Left lobe of liver (tissue), 2 donors: Measurements from ENCODE around the gene ZNF214. TPM values are rescaled to one million over a fixed set of nuclear protein-coding genes. Genes with fewer than 3 reads are reported as not detected.
"Not testable (repeated sequence)": the region's sequence is repeated elsewhere in the genome, so short reads cannot be mapped to it uniquely, and the experiment has no call there.

ENCODE experiments used
- ATAC-seq: fragments of 200-7000 bp; cut with Tn5 transposase; one replicate; pipeline ENCODE4 v1.9.1; 2020; ENCODE audit warnings: mild to moderate bottlenecking, moderate library complexity
- DNase-seq: peaks from one replicate; pipeline ENCODE4 v3.0.0-alpha.2; 2020; ENCODE audit warnings: low spot score
- total RNA-seq: library from RNA; stranded (reverse); gene quantifications from one replicate; pipeline ENCODE4 v1.2.1, GENCODE V29; 2021
- donor health status: DM: no; HTN: no; CAD: no; lungs with moderate emphysema.
- donor health status: DM: no; HTN: yes; CAD: no.

Gene ZNF214
- total RNA-seq, 1 donor from 2014 or later = 1.8 TPM

GRCh38 chr11:6991227-6991626 is 28.9 kb downstream of the ZNF214 start:
- DNase-seq = no peak
- no peak for ATAC-seq

GRCh38 chr11:6988506-6988905 is 31.6 kb downstream of the ZNF214 start:
- no peak for DNase-seq
- no peak for ATAC-seq

- no peak for DNase-seq
Observed at GRCh38 chr11:6986487-6986886, 33.7 kb downstream of the ZNF214 start.

GRCh38 chr11:6979365-6979764 is 40.8 kb downstream of the ZNF214 start:
- ATAC-seq (no peak), DNase-seq (no peak)

More at GRCh38 chr11:6986487-6986886, 33.7 kb downstream of the ZNF214 start:
- no peak for ATAC-seq

GRCh38 chr11:6969854-6970253 is 50.3 kb downstream of the ZNF214 start:
- ATAC-seq = not testable (repeated sequence)

GRCh38 chr11:6968816-6969215 is 51.3 kb downstream of the ZNF214 start:
- no peak for ATAC-seq

More at GRCh38 chr11:6969854-6970253, 50.3 kb downstream of the ZNF214 start:
- not testable (repeated sequence) for DNase-seq

GRCh38 chr11:6962673-6963072 is 57.5 kb downstream of the ZNF214 start:
- ATAC-seq (no peak), DNase-seq (no peak)

More at GRCh38 chr11:6968816-6969215, 51.3 kb downstream of the ZNF214 start:
- no peak for DNase-seq

GRCh38 chr11:6962141-6962540 is 58.0 kb downstream of the ZNF214 start:
- DNase-seq = no peak
- ATAC-seq = no peak

GRCh38 chr11:6954248-6954647 is 65.9 kb downstream of the ZNF214 start:
- ATAC-seq, DNase-seq: not testable (repeated sequence)

Other genes with a start within 250 kb of the ZNF214 start
- gene OR2AG2, start 248.4 kb downstream of the ZNF214 start, total RNA-seq = not detected
- not detected for gene OR2AG1, start 237.3 kb downstream of the ZNF214 start, total RNA-seq
- not detected for gene OR6A2, start 220.7 kb downstream of the ZNF214 start, total RNA-seq
- not detected for gene OR10A5, start 174.7 kb downstream of the ZNF214 start, total RNA-seq
- not detected for gene OR10A2, start 157.3 kb downstream of the ZNF214 start, total RNA-seq
- not detected for gene OR10A4, start 143.7 kb downstream of the ZNF214 start, total RNA-seq
- gene OR2D2, start 127.8 kb downstream of the ZNF214 start, total RNA-seq = not detected
- not detected for gene OR2D3, start 99.3 kb downstream of the ZNF214 start, total RNA-seq
- 0.10 TPM for gene ZNF215, start 93.9 kb downstream of the ZNF214 start, total RNA-seq
- 0.10 TPM for gene NLRP14, start 133 bp upstream of the ZNF214 start, total RNA-seq
- gene RBMXL2, start 68.7 kb upstream of the ZNF214 start, total RNA-seq = not detected
- 11.3 TPM for gene SYT9, start 231.6 kb upstream of the ZNF214 start, total RNA-seq